GM19035 (cell line): ENCODE measurements around the gene CHST4.
A peak's percentile ranks its signal among the peaks of the same experiment; 100 is the strongest.
"Not testable (repeated sequence)": the region's sequence is repeated elsewhere in the genome, so short reads cannot be mapped to it uniquely, and the experiment has no call there.

ENCODE experiments used
- ATAC-seq: cut with Tn5 transposase; IDR thresholded peaks from one replicate; pipeline ENCODE4 v1.9.1; 2021; ENCODE audit not compliant: unreplicated experiment

CHST4 gene

DNA sequence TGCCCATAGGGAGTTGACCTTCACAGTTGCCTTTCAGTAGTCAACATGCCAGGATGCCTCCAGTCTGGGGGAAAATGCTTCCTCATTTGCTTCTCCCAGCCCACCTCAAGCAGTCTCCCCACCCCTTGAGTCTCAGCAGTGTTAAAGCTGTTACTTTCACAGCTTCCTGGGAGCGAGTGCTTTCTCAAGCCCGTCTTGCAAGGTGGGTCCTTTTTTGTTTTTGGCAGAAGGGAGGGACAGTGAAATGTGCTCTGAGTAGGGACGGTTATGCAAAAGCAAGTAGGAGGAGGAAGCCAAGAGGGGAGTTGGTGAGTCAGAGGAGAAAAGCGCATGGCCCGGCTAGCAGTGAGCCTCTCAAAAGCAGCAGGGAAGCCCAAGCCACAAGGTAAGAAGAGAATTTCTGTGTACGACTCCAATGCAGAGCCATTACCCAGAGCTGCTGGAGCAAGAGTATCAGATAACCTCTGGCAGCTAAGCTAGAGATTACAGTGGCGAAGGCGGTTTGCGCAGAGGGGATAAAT lies at the start of gene CHST4:
Gene CHST4 (plus strand): TSS at position 316 of the 521 bp plus-strand sequence. CDS start 10,252 bp downstream, outside the sequence.
- ATAC-seq: no peak

GRCh38 chr16:71476457-71477124 lies 49.6 kb upstream of the CHST4 start:
- no peak for ATAC-seq

GRCh38 chr16:71479420-71479819 lies 46.8 kb upstream of the CHST4 start:
- no peak for ATAC-seq

DNA sequence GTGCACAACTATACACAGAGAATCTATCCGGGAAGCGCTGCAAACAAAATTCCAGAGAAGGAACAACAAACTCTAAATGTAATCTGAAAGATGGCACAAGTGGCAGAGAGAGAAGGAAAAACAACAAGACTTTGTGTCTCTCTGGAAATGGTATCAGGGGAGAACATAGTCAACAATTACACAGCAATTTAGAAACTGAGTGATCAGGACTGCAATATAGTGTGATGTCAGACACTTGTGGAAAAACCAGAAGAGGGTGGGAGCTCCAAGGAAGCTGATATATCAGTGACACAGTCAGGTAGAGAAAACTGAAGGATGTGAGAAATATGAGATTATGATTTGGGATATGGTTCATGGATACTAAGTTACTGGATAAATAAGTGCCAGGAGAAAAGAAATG lies 45.3 kb upstream of the CHST4 start:
- no peak for ATAC-seq

- ATAC-seq: no peak
Measured at GRCh38 chr16:71482569-71482968, 43.7 kb upstream of the CHST4 start.

- peak; percentile 89 for ATAC-seq
Measured at GRCh38 chr16:71484006-71484893, 42.0 kb upstream of the CHST4 start.

- no peak for ATAC-seq
Measured at GRCh38 chr16:71489122-71489521, 37.1 kb upstream of the CHST4 start, which contains the start of gene ZNF19. TSS of gene ZNF19 (minus strand) at chr16:71489324. CDS start at chr16:71482114, 7,210 bp downstream.

GRCh38 chr16:71490361-71490760 lies 35.9 kb upstream of the CHST4 start:
- no peak for ATAC-seq

DNA sequence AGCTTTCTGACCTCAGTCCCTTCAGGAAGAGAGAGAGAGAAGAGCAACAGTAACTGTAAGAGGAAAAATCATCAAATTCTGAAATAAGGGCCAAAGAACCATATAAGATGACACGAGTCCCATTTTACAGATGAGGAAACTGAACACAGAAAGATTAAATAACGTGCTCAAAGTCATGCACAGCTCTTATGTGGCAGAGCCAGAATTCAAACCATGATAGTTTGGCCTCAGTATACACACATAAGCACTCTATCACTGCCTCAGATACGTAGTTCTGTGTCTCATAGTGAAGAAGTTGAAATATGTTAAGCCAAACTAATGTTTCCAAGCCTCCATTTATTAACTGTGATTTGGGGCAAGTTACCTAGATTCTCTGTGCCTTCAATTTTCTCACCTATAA lies 35.2 kb upstream of the CHST4 start:
- ATAC-seq: no peak

DNA sequence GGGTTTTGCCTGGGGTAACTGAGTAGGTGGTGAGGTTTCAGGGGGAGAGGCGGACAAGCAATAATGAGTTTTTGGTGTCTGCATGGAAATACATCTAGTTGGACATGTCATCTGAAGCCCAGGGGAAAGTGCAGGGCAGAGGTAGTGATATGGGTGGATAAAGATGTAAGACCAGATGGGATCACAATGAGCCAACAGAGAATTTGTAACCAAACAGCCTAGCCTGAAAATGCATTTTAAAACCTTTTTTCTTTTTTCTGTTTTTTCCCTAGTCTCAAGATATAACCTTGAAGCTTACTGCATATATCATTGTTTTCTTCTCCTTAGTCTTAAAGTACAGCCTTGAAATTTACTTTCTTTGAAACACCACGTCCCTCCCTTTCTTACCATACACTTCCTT lies 33.4 kb upstream of the CHST4 start:
- ATAC-seq: no peak

- no peak for ATAC-seq
Measured at GRCh38 chr16:71493213-71493612, 33.0 kb upstream of the CHST4 start.

GRCh38 chr16:71498031-71498430 lies 28.2 kb upstream of the CHST4 start:
- ATAC-seq: no peak

DNA sequence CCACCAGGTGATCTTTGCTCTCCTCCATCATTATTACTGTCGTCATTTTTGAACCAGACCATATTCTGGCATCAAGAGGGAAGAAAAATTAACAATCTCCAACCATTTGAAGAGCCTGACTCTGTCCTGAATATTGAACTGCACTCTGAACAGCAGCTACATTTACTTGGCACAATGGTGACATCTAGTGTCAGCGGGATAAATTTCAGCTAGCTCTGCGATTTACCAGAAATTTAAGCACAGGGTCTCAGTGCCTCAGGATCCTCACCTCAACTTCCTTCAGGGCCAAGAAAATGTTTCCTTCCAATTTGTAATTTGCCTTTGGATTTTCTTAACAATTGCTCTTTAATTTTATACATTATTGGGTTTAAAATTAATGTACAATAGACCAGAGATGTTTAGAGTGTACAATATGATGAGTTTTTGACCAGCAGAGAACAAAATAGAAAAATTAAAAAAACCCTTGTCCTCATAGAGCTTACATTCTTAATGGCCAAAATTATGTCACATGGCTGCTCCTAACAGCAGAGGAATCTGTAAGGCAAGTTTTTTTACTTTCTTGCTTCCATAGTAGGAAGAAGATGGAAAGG lies 26.4 kb upstream of the CHST4 start:
- ATAC-seq: no peak

GRCh38 chr16:71500964-71501363 lies 25.3 kb upstream of the CHST4 start:
- ATAC-seq: no peak

DNA sequence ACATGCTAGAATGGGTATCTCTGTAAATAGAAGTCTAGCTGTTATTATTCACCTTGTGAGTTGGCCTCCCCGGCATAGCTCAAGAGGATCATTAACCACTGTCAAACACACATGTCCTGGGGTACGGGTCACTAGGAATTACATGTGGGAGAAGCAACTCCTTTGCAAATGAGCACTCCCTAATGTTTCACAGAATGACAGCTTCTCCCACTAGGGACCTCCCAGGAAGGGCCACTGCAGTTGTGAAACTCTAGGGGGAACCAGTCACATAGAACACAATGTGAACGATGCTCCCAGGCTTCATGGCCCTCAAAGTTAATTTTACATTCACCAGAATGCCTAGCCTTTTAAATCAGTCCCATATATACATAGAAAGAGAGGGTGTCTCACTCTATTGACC lies 24.7 kb upstream of the CHST4 start:
- ATAC-seq: no peak

DNA sequence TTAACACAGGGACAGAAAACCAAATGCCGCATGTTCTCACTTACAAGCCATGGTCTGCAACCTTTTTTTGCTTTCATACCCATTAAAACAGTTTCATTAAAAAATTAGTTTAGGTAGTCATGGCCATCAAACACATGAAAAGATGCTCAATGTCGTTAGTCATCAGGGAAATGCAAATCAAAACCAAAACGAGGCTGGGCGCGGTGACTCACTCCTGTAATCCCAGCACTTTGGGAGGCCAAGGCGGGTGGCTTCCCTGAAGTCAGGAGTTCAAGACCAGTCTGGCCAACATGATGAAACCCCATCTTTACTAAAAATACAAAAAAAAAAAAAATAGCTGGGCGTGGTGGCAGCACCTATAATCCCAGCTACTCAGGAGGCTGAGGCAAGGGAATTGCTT lies 22.2 kb upstream of the CHST4 start:
- ATAC-seq: not testable (repeated sequence)

DNA sequence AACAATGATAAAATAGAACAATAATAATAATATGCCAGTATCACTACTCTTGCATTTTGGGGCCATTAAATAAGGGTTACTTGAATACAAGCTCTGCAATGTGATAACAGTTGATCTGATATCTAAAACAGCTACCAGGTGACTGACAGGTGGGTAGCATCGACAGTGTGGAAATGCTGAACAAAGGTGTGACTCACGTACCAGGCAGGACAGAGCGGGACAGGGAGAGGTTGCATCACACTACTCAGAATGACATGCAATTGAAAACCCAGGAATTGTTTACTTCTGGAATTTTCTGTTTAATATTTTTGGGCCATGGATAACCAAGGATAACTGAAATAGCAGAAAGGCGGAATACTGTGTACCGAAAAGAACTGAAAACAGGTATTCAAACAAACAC lies 21.3 kb upstream of the CHST4 start:
- no peak for ATAC-seq

DNA sequence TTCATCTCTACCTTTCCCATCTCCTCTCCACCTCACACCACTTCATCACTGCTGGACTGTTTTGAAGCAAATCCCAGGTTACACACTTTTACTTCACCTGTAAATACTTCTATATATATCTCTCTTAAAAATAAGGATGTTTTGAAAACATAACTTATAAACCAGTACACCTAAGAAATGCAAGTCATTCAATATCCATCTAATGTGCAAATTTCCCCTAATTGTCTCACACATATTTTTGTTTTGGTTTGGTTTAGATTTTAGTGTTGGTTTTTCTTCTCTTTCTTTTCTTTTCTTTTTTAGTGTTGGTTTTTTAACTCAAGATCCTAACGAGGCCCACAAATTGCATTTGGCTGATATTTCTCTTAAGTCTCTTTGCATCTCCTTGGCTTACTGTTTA lies 19.2 kb upstream of the CHST4 start:
- no peak for ATAC-seq

GRCh38 chr16:71513302-71513701 lies 12.9 kb upstream of the CHST4 start:
- no peak for ATAC-seq

- no peak for ATAC-seq
Measured at GRCh38 chr16:71514476-71514875, 11.8 kb upstream of the CHST4 start.

- no peak for ATAC-seq
Measured at GRCh38 chr16:71515026-71515425, 11.2 kb upstream of the CHST4 start.

GRCh38 chr16:71520550-71520949 lies 5.7 kb upstream of the CHST4 start:
- no peak for ATAC-seq
